TTC549 (cell line): ENCODE data around the gene SFXN4.
A peak's percentile ranks its signal among the peaks of the same experiment; 100 is the strongest.

ENCODE experiments used
- FAIRE-seq: peaks from 2 replicates; lab custom pipeline; 2012; peaks lifted over from hg19 to GRCh38; lab: Jason Lieb, UNC

Gene SFXN4, protein sequence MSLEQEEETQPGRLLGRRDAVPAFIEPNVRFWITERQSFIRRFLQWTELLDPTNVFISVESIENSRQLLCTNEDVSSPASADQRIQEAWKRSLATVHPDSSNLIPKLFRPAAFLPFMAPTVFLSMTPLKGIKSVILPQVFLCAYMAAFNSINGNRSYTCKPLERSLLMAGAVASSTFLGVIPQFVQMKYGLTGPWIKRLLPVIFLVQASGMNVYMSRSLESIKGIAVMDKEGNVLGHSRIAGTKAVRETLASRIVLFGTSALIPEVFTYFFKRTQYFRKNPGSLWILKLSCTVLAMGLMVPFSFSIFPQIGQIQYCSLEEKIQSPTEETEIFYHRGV

DNA sequence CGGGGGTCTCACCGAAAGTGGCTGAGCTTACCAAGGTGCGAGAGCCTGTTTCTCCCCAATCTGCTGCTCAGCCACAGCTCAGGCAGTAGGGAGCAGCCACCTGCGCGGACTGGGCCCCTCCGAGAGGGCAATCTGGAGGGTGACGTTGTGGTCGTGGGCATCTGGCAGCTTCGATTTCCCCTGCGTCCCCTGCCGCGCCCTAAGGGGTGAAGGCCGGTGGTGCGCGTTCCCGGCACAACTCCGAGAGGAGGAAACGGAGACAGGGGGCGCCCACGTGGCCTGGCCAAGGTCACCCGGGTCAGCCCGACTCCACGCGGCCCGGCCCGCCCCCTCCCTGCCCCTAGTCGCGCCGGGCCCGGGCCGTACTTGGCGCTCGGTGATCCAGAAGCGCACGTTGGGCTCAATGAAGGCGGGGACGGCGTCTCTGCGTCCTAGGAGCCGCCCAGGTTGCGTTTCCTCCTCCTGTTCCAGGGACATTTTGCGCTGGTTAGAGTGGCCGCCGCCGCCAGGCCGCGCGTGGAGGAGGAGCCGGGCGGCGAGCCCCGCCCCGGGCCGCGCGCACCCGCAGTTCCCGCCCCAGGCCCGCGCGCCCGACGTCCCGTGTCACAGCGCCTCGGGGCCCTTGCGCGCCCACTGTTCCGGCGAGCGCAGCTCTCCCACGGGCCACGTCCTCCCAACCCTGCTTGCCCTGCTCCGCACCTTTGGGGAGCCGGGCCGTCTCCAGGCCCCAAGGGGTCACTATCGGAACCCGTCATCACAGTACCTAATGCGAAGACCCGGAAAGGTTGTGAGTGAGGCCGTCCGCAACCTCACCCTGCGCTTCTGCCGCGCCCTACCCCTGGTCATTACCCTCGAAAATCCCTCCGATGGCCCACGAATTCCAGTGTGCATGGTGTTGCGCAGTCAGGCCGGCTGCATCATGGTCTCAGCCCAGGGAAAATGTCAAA, at the start of gene SFXN4:
TSS of gene SFXN4 (minus strand) at position 544 of the 947 bp plus-strand sequence. CDS start at position 477, 67 bp downstream.
- no peak for FAIRE-seq

DNA sequence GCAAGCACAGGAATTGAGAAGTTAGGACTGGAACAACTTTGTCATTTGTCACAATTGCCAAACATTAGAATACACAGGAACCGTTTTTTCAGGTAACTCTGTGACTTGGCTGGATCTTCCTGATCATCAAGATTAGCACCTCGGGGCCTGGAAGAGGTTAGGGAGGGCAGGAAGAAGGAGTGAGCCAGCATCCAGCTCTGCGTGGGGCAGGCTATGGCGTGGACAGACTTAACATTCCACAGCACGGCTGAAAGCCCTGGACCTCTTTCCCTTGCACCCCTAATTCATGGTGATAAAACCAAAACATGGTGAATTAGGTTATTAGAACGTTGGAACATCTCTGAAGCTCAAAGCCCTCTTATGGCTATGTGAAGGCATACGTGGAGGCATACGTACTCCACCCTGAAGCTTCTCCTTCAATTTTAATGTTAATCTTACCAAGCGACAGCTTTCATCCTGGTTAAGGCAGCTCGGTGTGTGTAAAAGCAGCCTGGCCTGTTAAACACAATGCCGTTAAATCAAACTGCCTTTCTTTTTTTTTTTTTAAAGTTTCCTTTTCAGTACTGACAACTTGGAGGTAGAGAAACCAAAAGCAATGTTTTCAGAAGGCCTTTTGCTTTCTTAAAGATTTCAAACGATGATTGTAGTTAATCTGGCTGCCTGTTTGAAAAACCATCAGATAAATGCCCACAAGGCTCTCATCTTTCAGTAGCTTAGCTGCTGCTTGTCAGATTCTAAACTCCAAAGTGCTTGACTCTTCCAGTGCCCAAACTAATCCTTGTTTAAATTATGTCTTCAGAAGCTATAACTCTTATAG, 46.3 kb upstream of the SFXN4 start:
- FAIRE-seq = no peak

DNA sequence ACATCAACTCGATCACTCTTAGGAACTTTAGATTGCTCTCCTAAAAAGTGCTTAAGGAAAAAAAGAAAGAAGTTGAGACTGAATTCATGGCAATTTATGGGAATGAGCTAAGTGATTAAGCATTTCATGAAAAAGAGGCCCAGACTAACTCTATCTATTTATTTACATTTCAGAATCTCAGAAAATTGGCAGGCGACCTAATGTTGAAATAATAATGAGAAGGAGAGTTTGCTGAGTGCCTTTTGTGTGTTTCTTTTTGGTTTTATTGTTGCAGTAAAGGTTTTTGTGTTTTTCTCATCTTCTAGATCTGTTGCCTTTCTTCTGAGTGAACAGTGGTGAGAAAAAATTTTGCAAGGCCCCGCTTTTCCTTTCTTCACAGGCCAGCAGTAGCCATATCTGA, 45.7 kb upstream of the SFXN4 start:
- no peak for FAIRE-seq

DNA sequence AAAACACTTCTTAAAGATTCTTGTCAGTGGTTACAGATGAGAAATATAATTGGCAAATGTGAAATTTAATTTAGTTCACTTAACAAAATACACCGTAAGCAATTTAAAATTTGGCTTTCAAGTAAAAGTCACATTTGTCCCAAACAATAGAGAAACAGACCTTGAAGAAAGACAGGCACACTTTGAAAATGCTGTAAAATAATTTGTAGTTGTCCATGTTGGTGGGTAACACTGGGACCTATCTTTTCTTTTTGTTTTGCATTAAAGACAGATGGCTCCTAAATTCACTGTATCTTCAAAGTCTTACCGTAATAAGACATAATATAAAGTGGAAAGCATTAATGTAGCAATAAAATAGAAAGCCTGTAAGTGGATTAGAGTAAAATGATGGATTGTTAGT, 45.1 kb upstream of the SFXN4 start:
- no peak for FAIRE-seq

DNA sequence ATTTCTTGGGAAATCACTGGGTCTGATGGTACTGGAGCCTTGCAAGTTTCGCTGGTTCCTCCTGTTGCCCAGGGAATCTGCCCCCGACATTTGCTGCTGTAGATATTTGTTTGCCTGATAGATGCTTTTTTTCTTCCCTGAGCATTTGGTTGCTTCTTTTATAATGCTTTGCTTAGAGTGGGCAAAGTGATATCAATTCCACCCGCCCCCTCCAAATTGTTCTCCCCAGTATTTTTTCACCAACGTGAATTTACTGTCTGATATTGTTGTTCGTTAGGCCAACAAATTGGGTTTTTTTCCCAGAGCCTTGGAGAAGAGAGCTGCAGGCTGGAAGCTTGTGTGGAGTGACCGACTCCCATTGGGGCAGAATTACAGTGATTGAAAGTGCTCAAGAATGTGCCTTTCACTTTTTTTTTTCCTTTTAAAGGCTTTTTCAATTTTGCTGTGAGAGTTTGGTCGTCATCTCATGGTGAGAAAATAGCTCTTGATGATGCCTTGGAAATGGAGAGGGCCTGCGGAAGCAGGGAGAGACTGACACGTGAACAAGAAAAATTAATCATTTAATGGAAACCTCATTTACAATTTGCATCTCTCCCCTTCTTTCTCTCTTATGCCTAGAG, 44.3 kb upstream of the SFXN4 start:
- FAIRE-seq = no peak

DNA sequence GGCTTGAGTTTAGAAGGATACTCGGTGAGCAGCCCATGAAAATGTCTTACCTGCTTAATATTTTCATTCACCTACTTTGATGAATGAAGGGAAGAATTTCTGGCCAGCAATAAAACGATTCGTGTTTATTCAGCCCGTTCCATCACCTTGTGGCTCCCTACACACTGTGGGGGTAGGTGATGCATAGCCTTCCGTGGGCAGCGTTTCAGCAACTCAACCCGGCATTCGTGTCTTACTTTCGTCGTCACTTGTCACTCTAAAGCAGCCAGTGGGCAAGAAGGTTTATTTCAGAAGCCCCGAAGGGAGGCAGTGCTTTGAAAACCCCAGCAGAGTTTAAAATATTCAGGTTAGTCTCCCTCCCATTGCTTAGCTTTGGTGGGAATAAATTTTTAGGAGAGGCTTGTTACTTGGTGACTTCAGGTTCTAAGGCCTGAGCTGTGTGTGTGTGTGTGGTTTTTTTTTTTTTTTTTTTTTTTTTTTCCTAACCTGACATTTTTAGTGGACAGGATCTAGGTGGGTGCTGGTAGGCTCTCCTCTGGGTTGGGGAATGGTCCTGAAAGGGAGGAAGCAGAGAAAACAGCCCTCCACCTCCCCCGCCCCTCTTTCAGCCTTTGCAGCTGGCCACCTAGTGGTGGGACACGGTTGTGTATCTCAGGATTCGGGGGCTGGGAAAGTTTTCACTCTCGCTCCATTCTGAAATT, 43.7 kb upstream of the SFXN4 start:
- no peak for FAIRE-seq

DNA sequence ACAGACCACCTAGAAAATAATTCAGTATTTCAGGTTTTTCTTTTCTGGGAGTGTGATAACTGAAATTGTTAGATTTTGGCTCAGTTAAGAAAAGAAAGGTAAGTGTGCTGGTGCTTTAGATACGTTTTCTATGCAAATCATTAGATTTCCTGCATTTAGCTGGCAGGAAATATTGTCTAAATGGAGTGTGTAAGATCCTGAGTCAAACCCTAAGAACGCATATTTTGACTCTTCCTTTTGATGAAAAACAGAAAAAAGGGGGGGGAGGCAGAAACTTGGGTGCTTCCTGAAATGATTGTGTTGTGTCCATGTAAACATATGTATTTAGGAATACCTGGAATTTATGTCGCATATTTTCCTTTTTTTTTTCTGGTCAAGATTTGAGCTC, 43.0 kb upstream of the SFXN4 start:
- no peak for FAIRE-seq

DNA sequence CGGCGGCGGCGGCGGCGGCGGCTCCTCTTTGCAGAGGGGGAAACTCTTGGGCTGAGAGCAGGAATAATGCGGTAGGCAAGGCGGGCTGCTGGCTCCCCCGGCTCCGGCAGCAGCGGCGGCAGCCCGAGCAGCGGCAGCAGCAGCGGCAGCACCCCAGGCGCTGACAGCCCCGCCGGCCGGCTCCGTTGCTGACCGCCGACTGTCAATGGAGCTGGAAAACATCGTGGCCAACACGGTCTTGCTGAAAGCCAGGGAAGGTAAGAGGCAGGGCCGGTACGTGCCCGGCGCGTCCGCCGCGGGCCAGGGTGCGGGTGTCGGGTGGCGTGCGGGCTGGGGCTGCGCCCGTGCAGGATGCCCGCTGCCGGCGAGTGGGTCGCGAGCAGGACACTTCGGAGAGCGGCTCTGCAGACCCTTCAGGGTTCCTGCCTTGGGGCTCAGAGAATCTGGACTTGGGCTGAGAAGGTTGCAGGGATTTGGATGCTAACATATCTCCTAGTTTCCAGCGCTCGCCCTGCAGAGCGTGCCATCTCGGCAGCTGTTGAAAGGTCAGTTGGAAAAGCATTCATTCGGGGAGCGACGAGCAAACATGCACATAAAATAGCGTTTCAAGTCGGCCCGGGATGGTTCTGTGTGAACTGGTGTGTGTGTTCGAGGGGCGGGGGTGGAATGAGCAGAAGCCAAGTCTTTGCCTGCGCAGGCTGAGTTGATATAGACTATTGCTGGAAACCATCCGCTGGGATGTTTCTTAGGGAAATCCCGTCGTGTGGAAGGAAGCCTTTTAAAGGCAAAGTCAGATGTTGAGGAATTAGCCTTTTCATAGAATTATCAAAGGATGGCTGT, 42.4 kb upstream of the SFXN4 start:
- no peak for FAIRE-seq

DNA sequence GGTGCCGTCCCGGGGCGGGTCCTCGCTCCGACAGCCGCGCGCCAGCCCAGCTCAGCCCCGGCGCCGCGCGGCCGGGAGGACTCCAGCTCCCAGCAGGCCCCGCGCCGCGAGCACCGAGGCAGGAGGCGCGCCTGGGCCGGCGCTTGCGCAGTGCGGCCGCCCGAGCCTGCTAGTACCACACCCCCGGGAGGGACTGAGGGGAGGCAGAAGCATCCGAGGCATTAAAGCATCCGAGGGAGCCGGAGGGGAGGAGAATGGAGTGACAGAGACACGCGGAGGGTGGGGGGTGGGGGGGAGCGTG, 41.8 kb upstream of the SFXN4 start, which contains the start of gene GRK5:
TSS of gene GRK5 (plus strand) at position 206 of the 301 bp plus-strand sequence. CDS start 347 bp downstream, outside the sequence.
- no peak for FAIRE-seq

DNA sequence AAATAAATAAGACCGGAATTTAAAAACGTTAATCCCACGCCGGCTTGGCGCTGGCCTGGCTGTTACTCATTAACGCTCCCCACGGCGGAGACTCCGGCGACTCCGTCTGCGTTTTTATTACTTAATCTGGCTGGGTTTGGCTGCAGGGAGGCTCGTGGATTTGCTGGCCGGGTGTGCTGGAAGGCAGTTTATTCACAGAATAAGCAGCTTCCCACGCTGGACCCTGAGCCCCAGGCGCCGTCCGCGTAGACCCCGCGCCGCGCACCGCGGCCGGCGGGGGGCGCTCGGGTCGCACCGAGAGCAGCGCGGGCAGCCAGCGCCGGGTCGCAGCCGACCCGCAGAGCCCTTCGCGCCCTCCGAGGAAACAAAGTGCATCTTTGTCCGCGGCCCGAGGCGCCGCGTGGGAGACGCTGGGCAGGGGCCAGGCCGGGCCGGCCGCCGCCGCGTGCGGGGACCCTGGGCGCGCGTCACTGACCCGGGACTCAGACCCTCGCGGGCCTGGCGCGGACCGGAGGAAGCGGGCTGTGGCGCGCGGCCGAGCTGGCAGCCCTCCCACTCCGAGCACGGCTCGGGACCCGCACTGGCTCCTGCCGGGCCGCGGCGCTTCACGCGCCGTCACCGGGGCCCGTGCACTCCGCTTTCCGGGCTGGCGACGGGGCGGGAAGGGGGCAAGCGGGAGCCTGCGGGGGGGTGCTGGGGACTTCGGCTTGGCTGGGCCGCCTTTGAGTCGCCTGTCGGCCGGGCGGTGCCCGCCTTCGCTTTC, 41.3 kb upstream of the SFXN4 start:
- no peak for FAIRE-seq

DNA sequence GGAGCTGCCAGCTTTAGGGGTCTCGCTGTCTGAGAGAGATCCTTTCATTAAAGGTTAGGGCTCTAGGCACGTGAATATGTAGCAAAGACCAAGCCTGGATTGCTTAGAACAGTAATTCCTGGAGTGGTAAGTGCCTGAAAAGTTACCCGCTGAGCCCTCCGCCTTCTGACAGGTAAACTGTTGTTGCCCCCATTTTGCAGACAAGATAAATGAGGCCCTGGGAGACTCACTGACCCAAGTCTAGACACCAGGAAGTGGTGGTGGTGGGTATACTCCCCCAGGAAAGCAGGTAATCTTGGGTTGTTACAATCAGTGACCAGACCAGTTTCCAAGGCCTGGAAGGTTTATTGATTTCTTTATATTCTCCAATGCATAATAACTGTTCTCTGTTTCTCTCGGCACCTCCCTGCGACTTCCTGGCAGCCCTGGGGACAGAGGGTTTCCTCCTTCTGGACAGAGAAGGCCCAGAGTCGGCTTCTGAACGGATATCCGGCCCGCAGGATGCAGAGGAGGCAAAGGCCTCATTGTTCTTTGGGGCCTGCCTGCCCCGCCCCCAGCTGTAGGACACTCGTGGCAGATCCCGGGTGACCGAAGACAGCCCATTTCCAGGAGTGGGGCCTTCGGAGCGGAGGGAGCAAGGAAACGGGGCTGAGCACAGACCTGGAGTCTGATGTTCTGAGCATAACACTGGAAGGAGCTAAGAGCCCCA, 40.5 kb upstream of the SFXN4 start:
- FAIRE-seq = no peak

DNA sequence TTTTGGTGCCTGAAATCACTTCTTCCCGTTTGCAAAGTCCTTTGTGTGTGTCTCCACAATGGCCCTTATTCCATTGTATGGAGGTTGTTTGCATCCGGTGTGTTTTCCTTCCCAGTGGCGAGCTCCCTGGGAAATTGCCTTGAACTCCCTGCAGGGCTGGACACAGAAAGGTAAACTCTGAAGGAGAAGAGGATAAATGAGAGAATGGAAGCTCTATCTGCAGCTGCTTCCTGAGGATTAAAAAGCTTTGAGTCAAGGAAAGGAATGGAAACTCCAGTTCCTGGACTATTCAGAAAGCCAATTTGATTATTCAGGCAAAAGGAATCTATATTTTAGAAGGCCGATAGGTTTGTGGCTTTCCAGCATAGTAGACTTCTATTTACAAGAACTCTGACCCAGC, 37.5 kb upstream of the SFXN4 start:
- FAIRE-seq = no peak

DNA sequence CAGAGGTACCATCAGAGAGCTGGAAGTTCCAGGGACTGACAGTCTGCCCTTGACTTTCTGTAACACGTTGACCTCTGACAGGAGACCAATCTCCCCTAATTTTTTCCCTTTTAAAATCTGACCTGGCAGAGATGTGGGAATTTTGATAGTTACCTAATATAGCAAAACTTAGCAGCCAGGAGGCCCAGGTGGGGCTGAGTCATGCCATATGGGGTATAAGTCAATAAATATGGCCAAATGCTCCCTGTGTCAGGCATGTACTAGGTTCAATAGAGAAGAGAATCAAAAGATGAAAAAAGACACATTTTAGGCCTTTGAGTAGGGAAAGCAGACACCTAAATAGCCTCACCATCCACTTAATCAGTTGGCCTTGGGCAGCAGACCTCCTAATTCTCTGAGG, 35.7 kb upstream of the SFXN4 start:
- no peak for FAIRE-seq

DNA sequence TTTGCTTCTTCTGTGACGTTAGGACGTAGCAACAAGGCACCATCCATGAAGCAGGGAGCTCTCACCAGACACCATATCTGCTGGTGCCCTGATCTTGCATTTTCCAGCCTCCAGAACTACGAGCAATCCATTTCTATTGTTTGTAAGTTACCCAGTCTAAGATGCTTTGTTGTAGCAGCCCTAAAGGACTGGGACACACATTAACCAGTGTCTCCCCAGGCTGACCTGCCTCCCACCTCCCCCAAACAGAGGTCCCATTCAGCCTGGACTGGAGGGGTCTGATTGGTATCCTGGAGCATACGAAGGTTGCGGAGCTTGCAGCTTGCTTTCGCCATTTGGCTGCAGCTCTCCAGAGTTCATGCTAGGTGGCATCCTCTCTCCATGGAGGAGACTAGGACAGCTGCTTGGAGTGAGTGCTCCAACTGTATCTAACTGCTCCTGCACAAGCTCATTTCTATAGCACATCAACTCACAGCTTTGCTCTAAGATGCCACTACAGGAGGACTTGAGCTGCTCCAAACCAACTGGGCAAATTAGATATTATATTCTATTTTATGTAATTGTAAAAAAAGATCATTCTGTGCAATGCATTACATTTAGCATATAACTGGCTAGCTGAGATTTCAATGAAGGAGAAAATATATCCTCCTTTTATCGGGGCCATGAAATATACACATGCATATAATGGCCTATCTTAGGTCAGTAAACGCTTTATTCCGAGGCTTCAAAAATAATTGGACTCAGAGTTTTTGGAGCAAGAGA, 33.9 kb upstream of the SFXN4 start:
- peak; percentile 53 for FAIRE-seq

DNA sequence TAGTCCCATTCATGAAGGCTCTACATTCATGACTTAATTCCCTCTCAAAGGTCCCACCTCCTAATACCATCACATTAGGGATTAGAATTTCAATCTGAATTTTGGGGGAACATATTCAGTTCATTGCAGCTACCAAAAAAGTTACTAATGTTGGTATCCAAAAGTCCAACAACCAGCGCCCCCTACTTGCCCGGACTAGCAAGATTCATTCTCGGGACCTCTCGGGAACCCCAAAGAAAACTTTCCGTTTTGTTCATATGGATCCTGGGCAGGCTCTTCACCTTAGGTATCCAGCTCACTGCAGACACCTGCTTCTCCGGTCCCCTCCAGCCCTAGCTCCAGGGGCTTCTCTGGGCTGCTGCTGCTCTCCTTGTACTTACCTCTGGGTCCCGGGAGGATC, 32.9 kb upstream of the SFXN4 start:
- FAIRE-seq = no peak

DNA sequence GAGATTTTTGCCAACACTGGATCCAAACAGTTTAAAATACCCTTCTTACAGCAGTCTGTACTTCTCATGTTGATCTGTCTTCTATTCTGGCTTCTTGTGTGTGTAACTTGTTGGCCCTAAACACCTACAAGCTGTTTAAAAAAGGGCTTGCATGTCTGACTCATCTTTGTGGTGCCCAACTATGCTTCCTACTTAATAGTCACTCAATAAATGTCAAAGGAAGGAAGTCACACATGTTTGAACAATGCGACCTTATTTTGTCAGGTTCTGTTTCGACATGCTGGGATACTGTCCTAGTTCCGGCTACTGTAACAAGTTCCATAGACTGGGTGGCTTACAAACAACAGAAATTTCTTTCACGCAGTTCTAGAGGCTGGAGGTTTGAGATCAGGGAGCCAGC, 32.4 kb upstream of the SFXN4 start:
- no peak for FAIRE-seq

DNA sequence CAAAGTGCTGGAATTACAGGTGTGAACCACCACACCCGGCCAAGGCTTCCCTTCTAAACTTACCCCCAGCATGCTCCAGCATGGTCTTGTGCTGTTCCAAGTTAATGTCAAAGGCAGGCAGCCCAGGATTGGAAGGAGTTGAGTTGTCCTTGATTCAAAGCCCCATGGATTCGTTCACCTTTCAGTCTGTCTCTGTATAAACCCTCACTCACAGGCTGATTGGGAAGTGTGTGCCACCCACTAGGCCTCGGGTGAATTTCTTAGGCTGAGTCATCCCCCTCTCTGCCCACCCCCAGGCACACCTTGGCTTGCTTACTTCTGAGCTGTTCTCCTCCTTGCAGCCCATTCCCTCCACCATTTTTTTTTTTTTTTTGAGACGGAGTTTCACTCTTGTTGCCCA, 26.4 kb upstream of the SFXN4 start:
- FAIRE-seq = no peak
